ENCODE data around the gene ARID1A. TPM values are rescaled to one million over a fixed set of nuclear protein-coding genes. Genes with fewer than 3 reads are reported as not detected.
A peak's percentile ranks its signal among the peaks of the same experiment; 100 is the strongest.

ARID1A gene
- total RNA-seq, 1 donor from 2014 or later: 43.1 TPM

GRCh38 chr1:26820784-26821269 is 125.0 kb downstream of the ARID1A start:
- Mint-ChIP-seq H3K27me3 (ENCODE audit: insufficient read depth, low read depth) (peaks cover 7% of the 10 kb centered on the region), H3K4me3 (no peak overlapping the region), H3K4me1 (no peaks in the 10 kb centered on the region), H3K27ac (no peak overlapping the region), H3K36me3 (no peaks in the 10 kb centered on the region), H3K9me3 (peaks cover 9% of the 10 kb centered on the region)
- no peak overlapping the region for H3K4me3 ChIP-seq
- H3K27me3 ChIP-seq: no peaks in the 10 kb centered on the region
- no peak overlapping the region for H3K4me2 ChIP-seq
- H2AFZ ChIP-seq (replicated peaks): no peak overlapping the region
- no peak overlapping the region for H3K9ac ChIP-seq
- no peaks in the 10 kb centered on the region for H3K79me2 ChIP-seq (ENCODE audit: low read depth)
- peaks cover 2% of the 10 kb centered on the region for H3K4me1 ChIP-seq
- no peak for DNase-seq (ENCODE audit: low spot score)
- peaks cover under 1% of the 10 kb centered on the region for H3F3A ChIP-seq (ENCODE audit: low read depth)
- no peaks in the 10 kb centered on the region for H4K20me1 ChIP-seq (ENCODE audit: low read depth)
- TF ChIP-seq, protein P1, sequence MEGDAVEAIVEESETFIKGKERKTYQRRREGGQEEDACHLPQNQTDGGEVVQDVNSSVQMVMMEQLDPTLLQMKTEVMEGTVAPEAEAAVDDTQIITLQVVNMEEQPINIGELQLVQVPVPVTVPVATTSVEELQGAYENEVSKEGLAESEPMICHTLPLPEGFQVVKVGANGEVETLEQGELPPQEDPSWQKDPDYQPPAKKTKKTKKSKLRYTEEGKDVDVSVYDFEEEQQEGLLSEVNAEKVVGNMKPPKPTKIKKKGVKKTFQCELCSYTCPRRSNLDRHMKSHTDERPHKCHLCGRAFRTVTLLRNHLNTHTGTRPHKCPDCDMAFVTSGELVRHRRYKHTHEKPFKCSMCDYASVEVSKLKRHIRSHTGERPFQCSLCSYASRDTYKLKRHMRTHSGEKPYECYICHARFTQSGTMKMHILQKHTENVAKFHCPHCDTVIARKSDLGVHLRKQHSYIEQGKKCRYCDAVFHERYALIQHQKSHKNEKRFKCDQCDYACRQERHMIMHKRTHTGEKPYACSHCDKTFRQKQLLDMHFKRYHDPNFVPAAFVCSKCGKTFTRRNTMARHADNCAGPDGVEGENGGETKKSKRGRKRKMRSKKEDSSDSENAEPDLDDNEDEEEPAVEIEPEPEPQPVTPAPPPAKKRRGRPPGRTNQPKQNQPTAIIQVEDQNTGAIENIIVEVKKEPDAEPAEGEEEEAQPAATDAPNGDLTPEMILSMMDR (IDR thresholded peaks at IDR 0.05): no peak
- TF ChIP-seq EZH2phosphoT487 (IDR thresholded peaks at IDR 0.05) (no peak), EZH2 (IDR thresholded peaks at IDR 0.05) (no peak)
- H3K36me3 ChIP-seq: no peaks in the 10 kb centered on the region
- no peak overlapping the region for H3K27ac ChIP-seq
- no peaks in the 10 kb centered on the region for H3K9me3 ChIP-seq (ENCODE audit: low read depth)

DNA sequence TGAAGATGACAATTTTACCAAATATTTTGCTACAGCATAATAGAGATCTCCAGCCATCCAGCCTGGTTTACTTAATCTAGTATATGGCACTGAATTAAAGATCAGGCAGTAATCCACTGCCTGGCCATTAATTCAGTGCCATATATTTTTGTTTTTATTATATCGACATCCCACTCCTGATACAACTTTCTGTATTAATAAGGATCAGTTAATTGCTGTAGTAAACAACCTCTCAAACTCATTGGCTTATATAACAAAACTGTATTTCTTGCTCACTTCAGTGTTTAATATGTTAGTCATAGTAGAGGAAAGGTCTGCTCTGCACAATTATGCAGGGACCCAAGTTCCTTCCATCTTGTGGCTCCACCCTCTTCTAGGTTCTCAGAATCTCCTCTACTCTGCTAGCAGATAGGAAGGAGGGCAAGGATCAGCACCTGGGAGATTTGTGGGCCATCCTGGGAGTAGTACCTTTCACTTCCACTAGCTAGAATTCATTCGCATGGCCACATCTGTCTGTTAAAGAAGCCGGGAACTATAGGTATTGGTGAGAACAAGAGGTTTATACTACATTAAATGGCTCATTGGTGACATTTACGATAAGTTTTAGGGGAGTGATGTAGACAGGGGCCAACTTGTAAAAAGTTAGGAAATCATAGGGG is 127.1 kb downstream of the ARID1A start:
- Histone ChIP-seq H3F3A (ENCODE audit: low read depth) (peaks cover 11% of the 10 kb centered on the region), H3K79me2 (ENCODE audit: low read depth) (peaks cover 11% of the 10 kb centered on the region), H3K9ac (no peak overlapping the region), H3K4me2 (no peak overlapping the region), H3K27ac (no peak overlapping the region), H3K36me3 (no peaks in the 10 kb centered on the region), H4K20me1 (ENCODE audit: low read depth) (peaks cover 8% of the 10 kb centered on the region), H3K27me3 (no peaks in the 10 kb centered on the region), H2AFZ (replicated peaks) (no peak overlapping the region), H3K4me1 (peaks cover 13% of the 10 kb centered on the region), H3K9me3 (ENCODE audit: low read depth) (no peaks in the 10 kb centered on the region), H3K4me3 (no peak overlapping the region)
- H3K27ac Mint-ChIP-seq: no peak overlapping the region
- H3K36me3 Mint-ChIP-seq: peaks cover 1% of the 10 kb centered on the region
- peaks cover 9% of the 10 kb centered on the region for H3K4me1 Mint-ChIP-seq
- H3K27me3 Mint-ChIP-seq (ENCODE audit: insufficient read depth, low read depth): peaks cover 12% of the 10 kb centered on the region
- peaks cover 4% of the 10 kb centered on the region for H3K9me3 Mint-ChIP-seq
- no peak for DNase-seq (ENCODE audit: low spot score)
- no peak overlapping the region for H3K4me3 Mint-ChIP-seq
- TF ChIP-seq EZH2 (IDR thresholded peaks at IDR 0.05) (no peak), EZH2phosphoT487 (IDR thresholded peaks at IDR 0.05) (no peak)
- TF ChIP-seq, protein P1 (IDR thresholded peaks at IDR 0.05): no peak

- no peaks in the 10 kb centered on the region for H3K9me3 Mint-ChIP-seq
- H3K27ac ChIP-seq: no peak overlapping the region
- H3K36me3 ChIP-seq: no peaks in the 10 kb centered on the region
- no peak overlapping the region for H3K9ac ChIP-seq
- no peaks in the 10 kb centered on the region for H3K9me3 ChIP-seq (ENCODE audit: low read depth)
- peak overlapping the region; percentile 5 for H3K4me3 Mint-ChIP-seq
- H3K4me1 ChIP-seq: peaks cover 30% of the 10 kb centered on the region
- H3K27me3 Mint-ChIP-seq (ENCODE audit: insufficient read depth, low read depth): peaks cover 14% of the 10 kb centered on the region
- H3K27ac Mint-ChIP-seq: no peak overlapping the region
- TF ChIP-seq EZH2phosphoT487 (IDR thresholded peaks at IDR 0.05) (no peak), EZH2 (IDR thresholded peaks at IDR 0.05) (no peak)
- H3K27me3 ChIP-seq: no peaks in the 10 kb centered on the region
- DNase-seq (ENCODE audit: low spot score): no peak
- H3F3A ChIP-seq (ENCODE audit: low read depth): peaks cover 20% of the 10 kb centered on the region
- no peak overlapping the region for H3K4me2 ChIP-seq
- H3K4me3 ChIP-seq: no peak overlapping the region
- H3K4me1 Mint-ChIP-seq: peaks cover 25% of the 10 kb centered on the region
- peaks cover 28% of the 10 kb centered on the region for H3K79me2 ChIP-seq (ENCODE audit: low read depth)
- H3K36me3 Mint-ChIP-seq: peaks cover 2% of the 10 kb centered on the region
- H2AFZ ChIP-seq (replicated peaks): no peak overlapping the region
- H4K20me1 ChIP-seq (ENCODE audit: low read depth): peaks cover 25% of the 10 kb centered on the region
Observed at GRCh38 chr1:26824731-26825130, 128.9 kb downstream of the ARID1A start.

Measured in neural progenitor cell (in vitro differentiated cells).